HL-60/S4 treated with retinoic acid at 250 ng/mL for 4 days and 3 days (cell line): ENCODE results near the gene CCNY.
"Not testable (repeated sequence)": the region's sequence is repeated elsewhere in the genome, so short reads cannot be mapped to it uniquely, and the experiment has no call there.

Source experiments
- in situ Hi-C: fragments of 300-500 bp; cut with MboI; formaldehyde crosslinking; loops from 2 replicates; pipeline ENCODE4 v1.7.0; 2022; ENCODE audit warnings: low sequenced_read_pairs

The CCNY gene

GRCh38 chr10:35506741-35507140 lies 170.4 kb downstream of the CCNY start:
- in situ Hi-C loops, result no loop called here

GRCh38 chr10:35507519-35508109 lies 171.3 kb downstream of the CCNY start:
- in situ Hi-C loops, result no loop called here

GRCh38 chr10:35508647-35509046 lies 172.3 kb downstream of the CCNY start:
- in situ Hi-C loops, result no loop called here

GRCh38 chr10:35510891-35511290 lies 174.6 kb downstream of the CCNY start:
- in situ Hi-C loops, result no loop called here

DNA sequence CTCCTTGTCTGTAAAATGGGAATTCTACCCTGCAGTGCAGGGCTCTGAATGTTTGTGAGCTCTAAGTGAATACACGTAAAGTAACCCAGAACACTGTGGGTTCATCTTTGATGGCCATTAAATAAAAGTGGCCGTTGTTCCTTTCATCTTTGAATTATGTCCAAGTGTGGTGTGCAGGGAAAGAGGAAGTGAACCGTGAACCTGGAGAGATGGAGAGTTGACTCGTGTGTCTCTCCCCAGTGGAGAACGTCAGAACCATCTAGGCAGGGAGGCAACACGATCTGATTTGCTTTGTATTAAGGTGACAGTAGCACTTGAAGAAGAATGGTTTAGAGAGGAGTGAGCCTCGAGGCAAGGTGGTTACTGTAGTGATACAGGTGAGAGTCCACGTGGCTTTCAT lies 175.3 kb downstream of the CCNY start:
- in situ Hi-C loops, result no loop called here

GRCh38 chr10:35516102-35516670 lies 179.9 kb downstream of the CCNY start:
- in situ Hi-C loops, result no loop called here

- in situ Hi-C loops, result no loop called here
Observed at GRCh38 chr10:35517431-35518181, 181.3 kb downstream of the CCNY start.

GRCh38 chr10:35518187-35518586 lies 181.9 kb downstream of the CCNY start:
- in situ Hi-C loops, result not testable (repeated sequence)

DNA sequence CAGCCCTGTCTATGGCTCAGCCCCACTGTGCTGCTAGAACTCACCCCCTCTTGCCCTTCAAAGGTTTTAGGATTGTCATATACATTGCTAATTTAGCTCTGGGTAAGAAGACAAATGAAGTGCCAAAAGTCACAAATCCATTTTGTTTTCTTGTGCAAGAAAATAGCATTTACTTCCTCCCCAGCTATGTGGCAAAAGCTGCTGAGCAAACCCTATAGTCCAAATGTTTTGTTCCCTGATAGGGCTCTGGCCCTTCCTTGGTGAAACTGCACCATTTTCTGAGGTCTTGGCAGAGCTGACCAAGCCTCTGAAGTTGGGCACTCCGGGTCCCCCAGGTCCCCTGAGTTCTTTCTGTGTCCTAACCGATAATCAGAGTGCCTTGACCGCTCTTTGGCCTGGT lies 184.7 kb downstream of the CCNY start:
- in situ Hi-C loops, result no loop called here

DNA sequence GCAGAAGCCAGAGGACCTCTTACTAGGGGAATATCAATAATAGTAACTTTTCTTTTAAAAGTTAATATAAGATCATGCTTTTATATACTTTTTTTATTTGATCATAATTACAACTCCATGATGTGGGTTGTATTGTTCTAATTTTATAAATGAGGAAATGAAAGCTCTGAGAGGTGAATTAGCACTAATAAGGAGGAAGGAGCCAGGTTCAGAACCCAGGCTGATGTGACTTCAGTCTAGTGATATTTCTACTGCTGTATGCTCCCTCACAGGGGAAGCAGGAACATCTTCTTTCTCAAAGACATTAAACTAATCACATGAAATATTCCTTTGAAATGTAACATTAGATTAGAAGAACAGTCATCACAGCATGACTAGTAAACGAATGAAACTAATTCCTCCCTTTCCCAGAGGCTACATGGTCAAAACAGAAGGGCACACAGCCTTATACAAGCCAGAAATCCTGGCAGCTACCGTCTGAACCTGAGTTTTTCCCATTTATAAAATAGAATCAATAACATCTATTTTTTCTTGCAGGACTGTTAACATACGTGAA lies 187.4 kb downstream of the CCNY start:
- in situ Hi-C loops, result no loop called here

GRCh38 chr10:35526746-35527145 lies 190.4 kb downstream of the CCNY start:
- in situ Hi-C loops, result no loop called here

DNA sequence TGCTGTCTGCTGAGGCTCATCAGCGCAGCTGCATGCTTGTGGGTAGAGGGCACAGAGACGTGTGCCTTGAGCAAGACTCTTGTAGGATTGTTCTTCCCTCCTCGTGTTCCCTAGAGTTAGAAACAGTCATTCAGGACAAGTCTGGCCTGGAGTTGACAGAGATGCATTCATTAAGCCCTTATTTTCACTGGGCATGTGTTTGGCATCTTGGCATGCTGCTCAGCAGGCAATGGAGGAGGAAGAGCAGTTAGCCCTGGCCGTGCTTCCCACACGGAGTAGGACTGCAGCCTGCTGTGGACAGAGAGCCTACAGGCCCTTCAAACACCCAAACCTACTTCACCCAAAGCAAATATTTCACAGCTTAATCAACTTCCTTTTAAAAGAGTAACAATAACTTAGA lies 195.8 kb downstream of the CCNY start:
- in situ Hi-C loops, result no loop called here

GRCh38 chr10:35533565-35533964 lies 197.3 kb downstream of the CCNY start:
- in situ Hi-C loops, result no loop called here

DNA sequence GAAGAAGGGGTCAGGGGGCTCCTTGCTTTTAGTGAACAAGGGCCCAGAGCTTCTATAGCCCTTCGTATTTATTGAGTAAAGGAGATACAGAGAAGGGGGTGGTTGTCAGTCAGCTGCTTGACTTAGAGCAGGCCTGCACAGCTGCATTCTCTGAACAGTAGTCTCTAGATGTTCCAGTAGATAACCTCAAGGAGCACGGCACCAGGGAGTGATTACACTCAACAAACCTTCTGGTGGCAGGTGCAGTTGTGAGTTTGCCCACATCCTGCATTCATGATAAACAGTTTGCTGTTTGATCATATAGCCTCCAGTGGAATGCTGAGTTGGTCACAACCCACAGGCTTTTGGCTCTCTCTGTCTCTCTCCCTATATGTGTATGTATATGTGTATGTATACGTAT lies 198.8 kb downstream of the CCNY start:
- in situ Hi-C loops, result no loop called here

- in situ Hi-C loops, result no loop called here
Observed at GRCh38 chr10:35536789-35537188, 200.5 kb downstream of the CCNY start.

DNA sequence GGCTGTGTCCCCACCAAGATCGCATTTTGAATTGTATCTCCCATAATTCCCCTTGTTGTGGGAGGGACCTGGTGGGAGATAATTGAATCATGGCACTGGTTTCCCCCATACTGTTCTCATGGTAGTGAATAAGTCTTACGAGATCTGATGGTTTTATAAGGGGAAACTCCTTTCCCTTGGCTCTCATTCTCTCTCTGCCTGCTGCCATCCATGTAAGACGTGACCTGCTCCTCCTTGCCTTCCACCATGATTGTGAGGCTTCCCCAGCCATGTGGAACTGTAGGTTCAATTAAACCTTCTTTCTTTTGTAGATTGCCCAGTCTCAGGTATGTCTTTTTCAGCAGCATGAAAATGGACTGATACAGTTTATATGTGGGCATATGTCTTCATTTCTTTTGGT lies 201.6 kb downstream of the CCNY start:
- in situ Hi-C loops, result not testable (repeated sequence)

- in situ Hi-C loops, result no loop called here
Observed at GRCh38 chr10:35540296-35541164, 204.2 kb downstream of the CCNY start.

- in situ Hi-C loops, result no loop called here
Observed at GRCh38 chr10:35541720-35542119, 205.4 kb downstream of the CCNY start.

DNA sequence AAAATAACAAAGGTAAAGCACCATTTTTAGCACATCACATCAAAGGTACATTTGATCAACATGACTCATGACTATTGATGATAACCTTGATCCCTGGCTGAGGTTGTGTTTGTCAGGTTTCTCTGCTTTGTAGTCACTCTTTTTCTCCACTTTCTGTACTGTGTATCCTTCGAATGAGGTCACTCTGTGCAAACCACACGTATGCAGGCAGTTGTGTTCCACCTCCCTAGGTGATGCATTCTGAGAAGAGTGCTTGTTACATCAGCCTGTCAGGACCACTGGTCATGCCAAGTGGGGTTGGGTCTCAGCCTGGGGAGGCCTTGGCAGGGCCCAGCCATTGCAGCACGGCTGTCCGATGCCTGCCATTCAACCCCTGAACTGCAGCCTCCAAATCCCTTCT lies 206.0 kb downstream of the CCNY start:
- in situ Hi-C loops, result no loop called here

DNA sequence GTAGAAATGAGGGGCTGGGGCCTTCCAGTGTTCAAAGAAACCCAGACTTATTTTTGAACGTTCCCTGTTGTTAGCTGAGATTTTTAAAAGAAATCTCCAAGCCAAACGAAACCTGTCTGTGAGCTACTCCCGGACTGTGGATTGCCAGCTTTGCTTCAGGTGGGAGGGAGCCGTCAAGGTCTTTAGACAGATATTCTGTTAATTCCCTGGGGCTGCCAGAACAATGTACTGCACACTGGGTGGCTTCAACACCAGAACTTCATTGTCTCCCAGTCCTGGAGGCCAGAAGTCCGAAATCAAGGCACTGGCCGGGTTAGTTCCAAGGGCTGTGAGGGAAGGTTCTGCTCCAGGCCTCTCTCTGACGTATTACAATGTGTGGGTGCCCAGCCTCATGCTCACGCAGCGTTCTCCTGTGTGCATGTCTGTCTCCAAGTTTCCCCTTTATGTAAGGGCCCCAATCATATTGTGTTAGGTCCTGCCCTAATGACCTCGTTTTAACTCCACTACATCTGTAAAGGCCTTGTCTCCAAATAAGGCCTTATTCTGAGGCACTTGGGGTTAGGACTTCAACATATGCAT lies 208.9 kb downstream of the CCNY start:
- in situ Hi-C loops, result no loop called here
